HepG2 (cell line): ENCODE results near the gene SMC1B. TPM values are rescaled to one million over a fixed set of nuclear protein-coding genes. Genes with fewer than 3 reads are reported as not detected.

Experiments used
- ATAC-seq: fragments of 200-7000 bp; cut with Tn5 transposase; 3 replicates; pipeline ENCODE4 v1.9.1; 2020; ENCODE audit warnings: mild to moderate bottlenecking, moderate library complexity
- BruUV-seq: library from RNA; stranded (reverse); fragments of 400-500 nt; replicated peaks from 2 replicates; lab custom pipeline; 2021; lab: Mats Ljungman, UMichigan
- CTCF ChIA-PET: fragments of 300-600 bp; formaldehyde crosslinking; extraction: SDS; loops from one replicate; lab custom pipeline; 2021; ENCODE audit warnings: low total read pairs, inconsistent platforms, low intra/inter-chr PET ratio; lab: Yijun Ruan, JAX
- POLR2A ChIA-PET: fragments of 350-600 bp; sonication (Branson Sonifier 250); formaldehyde crosslinking; loops from one replicate; lab custom pipeline; 2020; ENCODE audit warnings: antibody characterized with exemption, inconsistent platforms; lab: Yijun Ruan, JAX
- DNase-seq: peaks from one replicate; pipeline ENCODE4 v3.0.0-alpha.2; 2015; ENCODE audit warnings: low spot score
- FAIRE-seq: peaks from 3 replicates; lab custom pipeline; 2011; peaks lifted over from hg19 to GRCh38; lab: Jason Lieb, UNC
- H2AFZ ChIP-seq: one replicate; pipeline ENCODE4 v1.6.1; 2011; ENCODE audit warnings: low read length, inconsistent platforms
- H3K27ac ChIP-seq: fragments of 300-600 bp; 3 replicates; pipeline ENCODE4 v1.8.0; 2011; ENCODE audit warnings: mixed run types, mild to moderate bottlenecking, mixed read lengths, low read length, inconsistent platforms; ENCODE audit not compliant: insufficient read depth; ENCODE audit errors: extremely low read length
- H3K27me3 ChIP-seq, 2 experiments: fragments of 200-600 bp in 1 of 2; 2 replicates in 1 of 2; 3 replicates in 1 of 2; pipeline versions ENCODE4 v1.6.0 to v1.8.0; 2011; ENCODE audit warnings: low read length in 2 of 2, mild to moderate bottlenecking in 2 of 2, moderate library complexity in 2 of 2, inconsistent platforms in 1 of 2; ENCODE audit not compliant: insufficient read depth in 2 of 2, control insufficient read depth in 1 of 2
- H3K36me3 ChIP-seq, 2 experiments: fragments of 200-600 bp in 1 of 2; replicated peaks in 1 of 2; 2 replicates in 1 of 2; 3 replicates in 1 of 2; pipeline versions ENCODE4 v1.5.1 to v1.8.0; 2011; ENCODE audit warnings: low read length in 2 of 2, inconsistent platforms in 1 of 2; ENCODE audit not compliant: insufficient read depth in 2 of 2, control insufficient read depth in 1 of 2
- H3K4me1 ChIP-seq: 2 replicates; pipeline ENCODE4 v1.5.1; 2012; ENCODE audit warnings: low read length, inconsistent platforms; ENCODE audit not compliant: insufficient read depth
- H3K4me2 ChIP-seq: 2 replicates; pipeline ENCODE4 v1.6.0; 2011; ENCODE audit warnings: low read depth, low read length, inconsistent platforms
- H3K4me3 ChIP-seq, 3 experiments: fragments of 200-600 bp in 1 of 3; sonication (generic), shearing (Covaris generic) in 1 of 3; replicated peaks in 1 of 3; 2 replicates each; pipeline ENCODE4 v1.5.1; 2011 to 2016; ENCODE audit warnings: low read length in 3 of 3, inconsistent platforms in 2 of 3, low read depth in 2 of 3, mild to moderate bottlenecking in 2 of 3, control low read depth in 1 of 3, mixed read lengths in 1 of 3; ENCODE audit not compliant: insufficient read depth in 1 of 3
- H3K79me2 ChIP-seq: one replicate; pipeline ENCODE4 v1.6.1; 2011; ENCODE audit warnings: low read length, inconsistent platforms; ENCODE audit not compliant: insufficient read depth
- H3K9ac ChIP-seq: 2 replicates; pipeline ENCODE4 v1.6.0; 2011; ENCODE audit warnings: mild to moderate bottlenecking, low read depth, low read length, inconsistent platforms; ENCODE audit not compliant: insufficient read depth
- H3K9me3 ChIP-seq: 2 replicates; pipeline ENCODE4 v1.5.1; 2012; ENCODE audit warnings: mild to moderate bottlenecking, low read length
- H4K20me1 ChIP-seq: 2 replicates; pipeline ENCODE4 v1.6.0; 2011; ENCODE audit warnings: inconsistent platforms, mild to moderate bottlenecking, low read length, moderate library complexity; ENCODE audit not compliant: insufficient read depth
- CEBPZ ChIP-seq: IDR thresholded peaks from 2 replicates; pipeline ENCODE4 v1.6.1; 2012; ENCODE audit warnings: low read length, improper control_type of control experiment
- HOXA3 ChIP-seq: sonication (generic); formaldehyde crosslinking; IDR thresholded peaks from 2 replicates; pipeline ENCODE4 v1.5.0; 2020; ENCODE audit warnings: missing genetic modification reagents
- JDP2 ChIP-seq: sonication (generic); formaldehyde crosslinking; IDR thresholded peaks from 2 replicates; pipeline ENCODE4 v1.8.1; 2022; ENCODE audit warnings: missing genetic modification reagents, borderline replicate concordance
- KDM6A ChIP-seq: IDR thresholded peaks from 2 replicates; pipeline ENCODE4 v1.6.1; 2016; ENCODE audit warnings: low read depth
- RAD51 ChIP-seq: fragments of 450-650 bp; IDR thresholded peaks from 2 replicates; pipeline ENCODE4 v1.6.1; 2016; ENCODE audit warnings: borderline replicate concordance
- THRA ChIP-seq: sonication (generic); formaldehyde crosslinking; IDR thresholded peaks from 2 replicates; pipeline ENCODE4 v1.4.0; 2020; ENCODE audit warnings: missing genetic modification reagents, borderline replicate concordance
- ZBTB39 ChIP-seq: sonication (generic); formaldehyde crosslinking; IDR thresholded peaks from 2 replicates; pipeline ENCODE4 v1.5.0; 2020; ENCODE audit warnings: missing genetic modification reagents
- ZMAT3 ChIP-seq: sonication (generic); formaldehyde crosslinking; conservative IDR thresholded peaks from 2 replicates; pipeline ENCODE4 v1.7.0; 2021; ENCODE audit warnings: missing genetic modification reagents
- ZNF282 ChIP-seq: fragments of 450-650 bp; IDR thresholded peaks from 2 replicates; pipeline ENCODE4 v1.6.1; 2018; ENCODE audit not compliant: partially characterized antibody
- ZNF747 ChIP-seq: sonication (generic); formaldehyde crosslinking; IDR thresholded peaks from 2 replicates; pipeline ENCODE4 v1.8.1; 2023; ENCODE audit warnings: missing genetic modification reagents, mild to moderate bottlenecking, borderline replicate concordance
- ZNF839 ChIP-seq: sonication (generic); formaldehyde crosslinking; IDR thresholded peaks from 2 replicates; pipeline ENCODE4 v1.4.0; 2020; ENCODE audit warnings: missing genetic modification reagents, mild to moderate bottlenecking, borderline replicate concordance
- WGBS: methylation state at CpG from one replicate; pipeline ENCODE4 v1.1.6; 2017; ENCODE audit warnings: low lambda C conversion rate; 5-methylcytosine and 5-hydroxymethylcytosine counted together
- in situ Hi-C: cut with HindIII; loops from 2 replicates; pipeline ENCODE4 v1.10.0; 2017; ENCODE audit warnings: low pct_unique_long_range_greater_than_20kb; ENCODE audit not compliant: extremely low pct_ligation_motif_present
- intact Hi-C: fragments of 100-400 bp; cut with micrococcal nuclease; formaldehyde crosslinking; loops from one replicate; pipeline ENCODE4 v1.10.0; 2022; ENCODE audit not compliant: unreplicated experiment
- polyA plus RNA-seq, 8 experiments: library from polyadenylated mRNA; depleted of rRNA in 3 of 8; stranded (reverse) in 7 of 8; unstranded in 1 of 8; fragments of >200 nt; fragmentation: Illumina TruSeq in 4 of 8; extraction: Trizol in 4 of 8; gene quantifications; 2 replicates each; pipeline versions ENCODE4 v1.2.1 to v1.2.3, GENCODE V29; 2011 to 2016; ENCODE audit warnings: low read depth in 4 of 8, missing spikeins in 1 of 8, mixed read lengths in 1 of 8; ENCODE audit not compliant: insufficient read depth in 1 of 8
- total RNA-seq, 5 experiments: library from RNA; depleted of rRNA; stranded (reverse); fragments of >200 nt; fragmentation: Illumina TruSeq; extraction: Trizol; gene quantifications; 2 replicates each; pipeline ENCODE4 v1.2.3, GENCODE V29; 2016; ENCODE audit warnings: low read depth in 1 of 5

SMC1B gene
- total and polyA plus RNA-seq, 2 of the 13 experiments (the other 11 are each of a cell fraction or from before 2014, with no cell fraction given), result not detected

GRCh38 chr22:45445031-45445710, 31.8 kb upstream of the SMC1B start:
- Histone ChIP-seq H3K4me3 (no peak overlapping the region), H3K79me2 (no peaks in the 10 kb centered on the region), H3K27me3 (no peaks in the 10 kb centered on the region), H3K9ac (no peak overlapping the region), H3K36me3 (no peaks in the 10 kb centered on the region), H3K4me2 (no peak overlapping the region), H3K9me3 (no peaks in the 10 kb centered on the region), H3K27ac (no peak overlapping the region), H2AFZ (no peak overlapping the region), H3K4me1 (peaks cover 45% of the 10 kb centered on the region), H4K20me1 (no peaks in the 10 kb centered on the region)
- POLR2A ChIA-PET, result no interaction called here
- ATAC-seq (no peak), DNase-seq (no peak), FAIRE-seq (no peak)
- WGBS, result 72% methylated on average over 13 of the region's 14 CpGs
- in situ Hi-C loops, result no loop called here
- TF ChIP-seq RAD51, result no peak
- TF ChIP-seq ZBTB39 (CRISPR knock-in tag), result no peak
- no peak for TF ChIP-seq CEBPZ
- no peak for TF ChIP-seq ZNF747
- no peak for TF ChIP-seq HOXA3 (CRISPR knock-in tag)
- TF ChIP-seq ZNF839, result no peak
- no peak for TF ChIP-seq ZMAT3 (CRISPR knock-in tag)
- TF ChIP-seq THRA (CRISPR knock-in tag), result no peak
- TF ChIP-seq KDM6A (CRISPR knock-in tag), result no peak
- no peak for TF ChIP-seq JDP2 (CRISPR knock-in tag)
- no peak for TF ChIP-seq ZNF282
- intact Hi-C loops, result no loop called here
- no TSS peak for BruUV-seq
- CTCF ChIA-PET, result no interaction called here
